GM19193 (cell line): ENCODE measurements around the gene MIGA2.

Source experiments
- POLR2A ChIP-seq: IDR thresholded peaks from 4 replicates; pipeline ENCODE4 v1.6.1; 2011; ENCODE audit not compliant: insufficient read depth, insufficient read length; ENCODE audit errors: extremely low read depth

MIGA2 gene

DNA sequence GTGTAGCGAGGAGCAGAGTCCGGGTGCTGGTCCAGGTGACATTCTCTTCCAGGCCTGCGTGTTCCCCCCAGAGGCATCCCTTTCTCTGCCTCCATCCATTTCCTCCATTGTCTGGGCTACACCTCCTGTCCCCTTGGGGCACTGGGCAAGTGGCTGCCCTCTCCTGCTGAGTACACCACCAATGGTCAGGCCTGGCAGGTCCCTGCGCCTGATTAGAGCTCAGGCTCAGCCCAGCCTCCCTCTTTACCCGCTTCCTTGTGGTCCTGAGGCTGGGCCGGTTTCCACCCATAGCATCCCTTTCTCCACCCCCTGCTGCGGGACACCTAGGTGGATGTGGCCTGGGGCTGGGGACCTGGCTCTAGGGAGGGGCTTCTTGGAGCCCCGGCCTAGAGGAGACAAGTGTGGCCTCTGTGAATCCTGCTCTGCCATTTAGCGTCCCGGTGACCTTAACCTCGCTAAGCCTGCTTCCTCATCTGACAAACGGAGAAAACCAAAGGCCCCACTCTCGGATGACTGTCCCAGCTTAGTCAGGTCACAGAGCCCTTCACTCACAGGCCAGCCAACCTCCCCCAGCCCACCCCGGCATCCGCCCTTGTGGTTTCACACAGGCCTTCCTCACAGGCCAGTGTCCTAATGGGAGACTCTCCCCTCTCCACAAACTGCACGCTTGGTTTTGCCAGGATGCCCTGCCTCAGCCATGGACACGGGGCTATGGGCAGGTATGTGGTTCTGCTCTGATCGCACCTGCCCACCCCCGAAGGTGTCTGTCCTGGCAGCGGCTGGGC lies 57.4 kb downstream of the MIGA2 start:
- no peak for TF ChIP-seq POLR2A

- TF ChIP-seq POLR2A: no peak
Measured at GRCh38 chr9:129094387-129095169, 58.2 kb downstream of the MIGA2 start.

- no peak for TF ChIP-seq POLR2A
Measured at GRCh38 chr9:129095170-129095667, 58.8 kb downstream of the MIGA2 start.

GRCh38 chr9:129095908-129096307 lies 59.5 kb downstream of the MIGA2 start:
- no peak for TF ChIP-seq POLR2A

DNA sequence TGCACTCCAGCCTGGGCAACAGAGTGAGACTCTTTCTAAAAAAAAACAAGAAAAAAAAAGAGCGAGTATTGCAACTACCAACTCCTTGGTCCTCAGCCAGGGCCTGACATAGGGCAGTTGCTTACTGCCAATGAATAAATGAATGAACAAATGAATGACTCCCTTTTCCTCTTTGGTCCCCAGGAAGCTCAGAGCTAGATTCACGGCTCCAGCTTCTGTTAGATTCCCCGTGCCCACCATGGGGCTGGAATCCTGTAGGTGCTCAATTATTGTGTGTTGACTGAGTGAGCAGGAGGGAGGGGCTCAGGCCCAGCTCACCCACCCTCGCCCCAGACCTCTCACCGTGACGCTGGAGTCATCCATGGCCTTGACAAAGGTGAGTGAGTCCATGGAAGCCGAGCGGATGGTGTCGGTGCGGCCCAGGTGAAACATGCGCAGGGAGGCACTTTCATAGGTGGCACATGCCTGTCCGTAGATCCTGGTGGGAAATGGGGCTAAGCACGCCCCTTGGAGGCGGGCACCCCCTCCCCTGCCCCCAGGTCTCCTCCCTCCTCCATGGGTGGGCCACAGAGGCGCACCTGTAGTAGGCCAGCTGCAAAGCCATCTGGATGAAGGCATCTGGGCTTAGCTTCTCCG lies 61.4 kb downstream of the MIGA2 start:
- no peak for TF ChIP-seq POLR2A

DNA sequence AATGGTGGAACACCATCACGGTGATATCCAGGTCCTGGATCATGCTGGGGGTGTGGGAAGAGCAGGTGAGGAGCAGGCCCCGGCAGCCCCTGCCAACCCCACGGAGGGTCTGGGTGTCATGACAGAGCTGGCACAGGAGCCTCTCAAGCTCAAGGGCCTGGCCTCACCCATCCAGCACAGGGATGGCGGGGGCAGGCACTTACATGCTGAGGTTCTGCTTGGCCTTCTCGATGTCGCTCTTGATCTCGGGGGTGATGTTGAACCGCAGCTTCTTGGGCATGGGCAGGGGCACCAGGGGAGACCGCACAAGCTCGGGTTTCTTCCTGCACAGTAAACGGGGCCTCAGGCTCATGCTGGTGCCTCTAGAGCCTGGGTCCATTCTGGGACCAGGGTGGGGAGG lies 61.9 kb downstream of the MIGA2 start:
- TF ChIP-seq POLR2A: no peak

GRCh38 chr9:129100383-129101169 lies 64.2 kb downstream of the MIGA2 start:
- no peak for TF ChIP-seq POLR2A

GRCh38 chr9:129101279-129101678 lies 64.9 kb downstream of the MIGA2 start:
- no peak for TF ChIP-seq POLR2A

- no peak for TF ChIP-seq POLR2A
Measured at GRCh38 chr9:129102095-129102525, 65.7 kb downstream of the MIGA2 start.

- no peak for TF ChIP-seq POLR2A
Measured at GRCh38 chr9:129102791-129103594, 66.6 kb downstream of the MIGA2 start.

DNA sequence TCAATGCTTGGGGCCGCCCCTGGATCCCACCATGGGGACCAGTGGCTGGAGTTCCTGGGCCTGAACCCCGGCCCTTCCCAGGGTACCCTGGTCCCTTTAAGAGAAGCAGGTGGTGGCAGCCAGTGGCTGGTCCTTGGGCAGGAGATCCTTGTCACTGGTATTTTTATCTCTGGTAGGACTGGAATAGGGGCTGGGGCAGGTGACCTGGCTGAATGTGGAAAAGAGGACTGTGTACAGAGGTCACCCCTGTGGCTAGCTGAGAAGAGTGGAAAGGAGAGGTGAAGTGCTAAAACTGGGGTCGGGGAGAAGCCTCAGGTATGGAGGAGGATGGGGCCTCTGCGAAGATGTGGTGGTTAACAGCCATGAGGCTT lies 67.2 kb downstream of the MIGA2 start:
- TF ChIP-seq POLR2A: no peak

DNA sequence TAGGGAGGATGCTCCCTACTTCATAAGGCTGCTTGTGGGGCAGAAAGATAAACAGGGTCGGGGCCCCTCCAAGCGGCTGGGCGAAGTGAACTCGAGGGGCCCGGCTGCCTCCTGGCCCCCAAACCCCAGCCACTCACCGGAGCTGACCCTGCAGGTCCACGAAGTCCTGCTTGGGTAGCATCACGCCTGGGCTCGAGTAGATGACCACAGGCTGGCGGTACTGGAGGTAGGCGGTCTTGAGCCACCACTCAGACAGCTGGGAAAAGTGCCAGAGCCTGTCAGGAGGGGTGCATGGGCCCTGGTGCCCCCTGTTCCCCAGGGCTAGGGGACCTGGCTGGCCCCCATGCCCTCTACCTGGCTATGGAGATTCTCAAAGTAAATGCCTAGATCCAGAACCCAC lies 67.6 kb downstream of the MIGA2 start:
- no peak for TF ChIP-seq POLR2A

- TF ChIP-seq POLR2A: no peak
Measured at GRCh38 chr9:129105857-129106694, 69.7 kb downstream of the MIGA2 start.
